Neural cell (in vitro differentiated cells): ENCODE data around the gene TTC13.

Experiments used
- EP300 ChIP-seq: fragments of 450-650 bp; conservative IDR thresholded peaks from 2 replicates; pipeline ENCODE4 v1.6.1; 2014; ENCODE audit warnings: antibody characterized with exemption, mild to moderate bottlenecking, moderate library complexity; ENCODE audit not compliant: poor library complexity, severe bottlenecking
- EZH2 ChIP-seq: fragments of 200-600, 300-800 bp; shearing (Covaris generic), sonication (generic); IDR thresholded peaks from 2 replicates; pipeline ENCODE4 v1.6.1; 2014; ENCODE audit warnings: antibody characterized with exemption, low read length, borderline replicate concordance, mild to moderate bottlenecking; ENCODE audit not compliant: insufficient read depth, poor library complexity, severe bottlenecking
- MXI1 ChIP-seq: fragments of 450-650 bp; conservative IDR thresholded peaks from 2 replicates; pipeline ENCODE4 v1.6.1; 2014; ENCODE audit warnings: antibody characterized with exemption, mild to moderate bottlenecking; ENCODE audit not compliant: poor library complexity, severe bottlenecking
- POLR2AphosphoS5 ChIP-seq: IDR thresholded peaks from 2 replicates; pipeline ENCODE4 v1.6.1; 2012
- RAD21 ChIP-seq: fragments of 450-650 bp; conservative IDR thresholded peaks from 2 replicates; pipeline ENCODE4 v1.6.1; 2014; ENCODE audit warnings: antibody characterized with exemption, mild to moderate bottlenecking, moderate library complexity
- SMC3 ChIP-seq: fragments of 450-650 bp; conservative IDR thresholded peaks from 2 replicates; pipeline ENCODE4 v1.6.1; 2014; ENCODE audit warnings: antibody characterized with exemption, mild to moderate bottlenecking, moderate library complexity; ENCODE audit not compliant: poor library complexity
- TAF1 ChIP-seq: IDR thresholded peaks from 2 replicates; pipeline ENCODE4 v1.6.1; 2012; ENCODE audit warnings: low read depth
- TF ChIP-seq, protein P1 (sequence below): fragments of 450-650 bp; IDR thresholded peaks from 2 replicates; pipeline ENCODE4 v1.5.1; 2014; ENCODE audit warnings: antibody characterized with exemption, mild to moderate bottlenecking, moderate library complexity; ENCODE audit not compliant: poor library complexity, severe bottlenecking
- TF ChIP-seq, protein P2 (sequence below): IDR thresholded peaks from 2 replicates; pipeline ENCODE4 v1.6.1; 2012; ENCODE audit warnings: borderline replicate concordance

DNA sequence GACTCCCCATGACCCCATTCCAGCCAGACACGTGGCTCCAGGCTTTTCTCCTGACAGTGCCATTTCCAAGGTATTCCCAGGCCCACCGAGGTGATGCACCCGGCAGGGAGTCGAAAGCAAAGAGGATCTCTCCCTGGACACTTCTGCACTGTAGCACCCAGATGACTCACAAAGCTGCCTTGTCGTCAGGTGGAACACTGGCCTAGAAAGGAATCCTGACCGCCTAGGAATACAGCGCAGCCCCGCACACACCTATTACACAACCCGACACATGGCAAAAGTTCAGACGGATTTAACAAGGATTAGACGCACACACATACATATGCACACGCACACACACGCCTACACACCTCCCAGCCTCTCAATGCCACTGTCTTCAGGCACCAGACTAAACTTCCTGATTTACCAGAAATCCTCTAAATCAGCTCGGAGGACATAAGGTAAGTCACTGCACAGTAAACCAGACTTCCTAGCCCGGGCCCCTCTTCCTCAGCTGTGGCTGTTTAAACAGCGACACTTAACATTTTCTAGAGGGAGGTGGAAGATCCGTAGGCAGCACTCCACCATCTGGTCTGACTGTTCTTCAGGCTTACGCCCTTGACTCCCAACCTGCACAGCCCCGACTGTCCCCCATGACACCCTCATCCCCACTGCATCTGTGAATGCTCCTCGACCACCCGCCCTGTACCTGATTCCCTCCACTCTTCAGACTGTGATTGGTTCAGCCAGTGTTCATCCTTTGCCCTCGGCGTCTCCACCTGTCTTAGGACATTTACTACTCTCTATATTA lies 48.7 kb upstream of the TTC13 start:
- TF ChIP-seq EZH2 (no peak), EP300 (no peak), SMC3 (no peak), TAF1 (no peak), RAD21 (no peak), POLR2AphosphoS5 (no peak), MXI1 (no peak)
- TF ChIP-seq, protein P1, sequence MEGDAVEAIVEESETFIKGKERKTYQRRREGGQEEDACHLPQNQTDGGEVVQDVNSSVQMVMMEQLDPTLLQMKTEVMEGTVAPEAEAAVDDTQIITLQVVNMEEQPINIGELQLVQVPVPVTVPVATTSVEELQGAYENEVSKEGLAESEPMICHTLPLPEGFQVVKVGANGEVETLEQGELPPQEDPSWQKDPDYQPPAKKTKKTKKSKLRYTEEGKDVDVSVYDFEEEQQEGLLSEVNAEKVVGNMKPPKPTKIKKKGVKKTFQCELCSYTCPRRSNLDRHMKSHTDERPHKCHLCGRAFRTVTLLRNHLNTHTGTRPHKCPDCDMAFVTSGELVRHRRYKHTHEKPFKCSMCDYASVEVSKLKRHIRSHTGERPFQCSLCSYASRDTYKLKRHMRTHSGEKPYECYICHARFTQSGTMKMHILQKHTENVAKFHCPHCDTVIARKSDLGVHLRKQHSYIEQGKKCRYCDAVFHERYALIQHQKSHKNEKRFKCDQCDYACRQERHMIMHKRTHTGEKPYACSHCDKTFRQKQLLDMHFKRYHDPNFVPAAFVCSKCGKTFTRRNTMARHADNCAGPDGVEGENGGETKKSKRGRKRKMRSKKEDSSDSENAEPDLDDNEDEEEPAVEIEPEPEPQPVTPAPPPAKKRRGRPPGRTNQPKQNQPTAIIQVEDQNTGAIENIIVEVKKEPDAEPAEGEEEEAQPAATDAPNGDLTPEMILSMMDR: no peak
- TF ChIP-seq, protein P2, sequence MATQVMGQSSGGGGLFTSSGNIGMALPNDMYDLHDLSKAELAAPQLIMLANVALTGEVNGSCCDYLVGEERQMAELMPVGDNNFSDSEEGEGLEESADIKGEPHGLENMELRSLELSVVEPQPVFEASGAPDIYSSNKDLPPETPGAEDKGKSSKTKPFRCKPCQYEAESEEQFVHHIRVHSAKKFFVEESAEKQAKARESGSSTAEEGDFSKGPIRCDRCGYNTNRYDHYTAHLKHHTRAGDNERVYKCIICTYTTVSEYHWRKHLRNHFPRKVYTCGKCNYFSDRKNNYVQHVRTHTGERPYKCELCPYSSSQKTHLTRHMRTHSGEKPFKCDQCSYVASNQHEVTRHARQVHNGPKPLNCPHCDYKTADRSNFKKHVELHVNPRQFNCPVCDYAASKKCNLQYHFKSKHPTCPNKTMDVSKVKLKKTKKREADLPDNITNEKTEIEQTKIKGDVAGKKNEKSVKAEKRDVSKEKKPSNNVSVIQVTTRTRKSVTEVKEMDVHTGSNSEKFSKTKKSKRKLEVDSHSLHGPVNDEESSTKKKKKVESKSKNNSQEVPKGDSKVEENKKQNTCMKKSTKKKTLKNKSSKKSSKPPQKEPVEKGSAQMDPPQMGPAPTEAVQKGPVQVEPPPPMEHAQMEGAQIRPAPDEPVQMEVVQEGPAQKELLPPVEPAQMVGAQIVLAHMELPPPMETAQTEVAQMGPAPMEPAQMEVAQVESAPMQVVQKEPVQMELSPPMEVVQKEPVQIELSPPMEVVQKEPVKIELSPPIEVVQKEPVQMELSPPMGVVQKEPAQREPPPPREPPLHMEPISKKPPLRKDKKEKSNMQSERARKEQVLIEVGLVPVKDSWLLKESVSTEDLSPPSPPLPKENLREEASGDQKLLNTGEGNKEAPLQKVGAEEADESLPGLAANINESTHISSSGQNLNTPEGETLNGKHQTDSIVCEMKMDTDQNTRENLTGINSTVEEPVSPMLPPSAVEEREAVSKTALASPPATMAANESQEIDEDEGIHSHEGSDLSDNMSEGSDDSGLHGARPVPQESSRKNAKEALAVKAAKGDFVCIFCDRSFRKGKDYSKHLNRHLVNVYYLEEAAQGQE: no peak
